ENCODE data around the gene CCDC88C.

CCDC88C gene

GRCh38 chr14:91342206-91342760 lies 75.3 kb downstream of the CCDC88C start:
- FAIRE-seq: no peak

- FAIRE-seq: no peak
Observed at GRCh38 chr14:91341751-91342154, 75.9 kb downstream of the CCDC88C start.

GRCh38 chr14:91341334-91341733 lies 76.3 kb downstream of the CCDC88C start:
- FAIRE-seq: no peak

- FAIRE-seq: no peak
Observed at GRCh38 chr14:91339671-91340369, 77.8 kb downstream of the CCDC88C start.

GRCh38 chr14:91339076-91339475 lies 78.5 kb downstream of the CCDC88C start:
- FAIRE-seq: no peak

GRCh38 chr14:91338379-91338778 lies 79.2 kb downstream of the CCDC88C start:
- FAIRE-seq: no peak

GRCh38 chr14:91337699-91338335 lies 79.8 kb downstream of the CCDC88C start:
- FAIRE-seq: no peak

GRCh38 chr14:91336093-91336450 lies 81.5 kb downstream of the CCDC88C start:
- FAIRE-seq: no peak

- no peak for FAIRE-seq
Observed at GRCh38 chr14:91335191-91336092, 82.2 kb downstream of the CCDC88C start.

- no peak for FAIRE-seq
Observed at GRCh38 chr14:91333650-91334039, 84.0 kb downstream of the CCDC88C start.

GRCh38 chr14:91332986-91333649 lies 84.5 kb downstream of the CCDC88C start:
- FAIRE-seq: no peak

- FAIRE-seq: no peak
Observed at GRCh38 chr14:91332171-91332985, 85.2 kb downstream of the CCDC88C start.

- FAIRE-seq: no peak
Observed at GRCh38 chr14:91331721-91332120, 85.9 kb downstream of the CCDC88C start.

GRCh38 chr14:91330856-91331255 lies 86.8 kb downstream of the CCDC88C start:
- FAIRE-seq: no peak

- no peak for FAIRE-seq
Observed at GRCh38 chr14:91330096-91330696, 87.4 kb downstream of the CCDC88C start.

- no peak for FAIRE-seq
Observed at GRCh38 chr14:91329486-91330014, 88.1 kb downstream of the CCDC88C start.

- no peak for FAIRE-seq
Observed at GRCh38 chr14:91328313-91329050, 89.1 kb downstream of the CCDC88C start.

- no peak for FAIRE-seq
Observed at GRCh38 chr14:91327661-91328312, 89.8 kb downstream of the CCDC88C start.

- FAIRE-seq: no peak
Observed at GRCh38 chr14:91327250-91327595, 90.4 kb downstream of the CCDC88C start.
